Prostate gland (tissue), 2 donors: ENCODE data around the gene ADAT1. TPM values are rescaled to one million over a fixed set of nuclear protein-coding genes. Genes with fewer than 3 reads are reported as not detected.

ENCODE experiments used
- DNase-seq: peaks from one replicate; pipeline ENCODE4 v3.0.0-alpha.2; 2019; ENCODE audit warnings: low spot score
- H3K27ac ChIP-seq, 2 donors: fragments of 200-600 bp; sonication (generic); 2 replicates each; pipeline ENCODE4 v1.5.1; 2017 to 2019
- H3K27me3 ChIP-seq: fragments of 200-600 bp; sonication (generic); replicated peaks from 2 replicates; pipeline ENCODE4 v1.5.1; 2019; ENCODE audit not compliant: insufficient read depth
- H3K36me3 ChIP-seq, 2 donors: fragments of 200-600 bp; sonication (generic); 1 replicate in 1 of 2; 2 replicates in 1 of 2; pipeline versions ENCODE4 v1.5.1 to v1.8.1; 2017 to 2019
- H3K4me1 ChIP-seq: fragments of 200-600 bp; sonication (generic); replicated peaks from 2 replicates; pipeline ENCODE4 v1.5.1; 2019
- H3K4me3 ChIP-seq, 2 donors: fragments of 200-600 bp; sonication (generic); 2 replicates each; pipeline ENCODE4 v1.5.1; 2017 to 2019
- H3K9me3 ChIP-seq: fragments of 200-600 bp; sonication (generic); 2 replicates; pipeline ENCODE4 v1.5.1; 2017
- POLR2A ChIP-seq: fragments of 450-650 bp; IDR thresholded peaks from one replicate; pipeline ENCODE4 v1.6.1; 2016; ENCODE audit warnings: antibody characterized with exemption, mild to moderate bottlenecking
- POLR2AphosphoS5 ChIP-seq: sonication (generic); formaldehyde crosslinking; IDR thresholded peaks from one replicate; pipeline ENCODE4 v1.6.1; 2017; ENCODE audit warnings: antibody characterized with exemption
- WGBS: methylation state at CpG from one replicate; pipeline ENCODE4 v1.1.5; 2018; 5-methylcytosine and 5-hydroxymethylcytosine counted together
- intact Hi-C: fragments of 100-400 bp; cut with DNase I; formaldehyde crosslinking; loops from one replicate; pipeline ENCODE4 v1.14.2; 2022
- total RNA-seq, 2 donors: library from RNA; depleted of rRNA; stranded (reverse); fragments of >200 nt; gene quantifications; one replicate each; pipeline ENCODE4 v1.1.0, GENCODE V29; 2016
- TF ChIP-seq, protein P1 (sequence below), 4 experiments: fragments of 200-600 bp in 2 of 4; fragments of 450-650 bp in 2 of 4; sonication (generic) in 2 of 4; IDR thresholded peaks; 1 replicate in 3 of 4; 2 replicates in 1 of 4; pipeline ENCODE4 v1.5.1; 2016 to 2019; ENCODE audit warnings: antibody characterized with exemption in 4 of 4, mild to moderate bottlenecking in 2 of 4, moderate library complexity in 2 of 4

The ADAT1 gene
- total RNA-seq, 2 donors from 2014 or later: 49.1 to 66.0 TPM

DNA sequence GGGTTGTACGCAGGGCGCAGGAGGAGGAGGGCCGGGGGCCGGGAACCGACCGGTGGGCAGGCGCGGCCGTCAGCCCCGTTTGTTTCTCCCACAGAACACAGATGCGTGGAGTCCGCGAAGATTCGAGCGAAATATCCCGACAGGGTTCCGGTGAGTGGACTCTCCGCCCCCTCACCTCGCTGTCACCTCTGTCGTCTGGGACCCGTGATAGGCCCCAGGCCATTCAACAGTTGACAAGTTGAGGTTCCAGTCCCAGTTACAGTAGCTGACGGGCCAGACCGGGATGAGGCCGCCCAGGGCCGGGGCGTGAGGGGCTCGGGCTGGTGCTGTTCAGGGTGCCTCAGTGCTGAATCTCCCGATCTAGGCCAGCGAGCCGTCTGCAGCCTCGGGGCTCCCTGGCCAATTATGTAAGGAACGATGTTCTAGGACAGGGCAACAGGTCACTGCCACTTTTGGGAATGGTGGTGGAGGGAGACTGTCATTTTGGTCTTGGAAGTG lies 56.3 kb downstream of the ADAT1 start:
- WGBS: under 1% methylated on average over 32 of the region's 32 CpGs
- Histone ChIP-seq H3K27ac (peak overlapping the region; percentile 79 to 81), H3K4me1 (peaks cover 11% of the 10 kb centered on the region), H3K27me3 (no peaks in the 10 kb centered on the region), H3K9me3 (no peaks in the 10 kb centered on the region), H3K36me3 (peaks cover 0 to 14% of the 10 kb centered on the region in 2 donors), H3K4me3 (peak overlapping the region; percentile 73 to 78)
- DNase-seq: no peak
- TF ChIP-seq, protein P1, sequence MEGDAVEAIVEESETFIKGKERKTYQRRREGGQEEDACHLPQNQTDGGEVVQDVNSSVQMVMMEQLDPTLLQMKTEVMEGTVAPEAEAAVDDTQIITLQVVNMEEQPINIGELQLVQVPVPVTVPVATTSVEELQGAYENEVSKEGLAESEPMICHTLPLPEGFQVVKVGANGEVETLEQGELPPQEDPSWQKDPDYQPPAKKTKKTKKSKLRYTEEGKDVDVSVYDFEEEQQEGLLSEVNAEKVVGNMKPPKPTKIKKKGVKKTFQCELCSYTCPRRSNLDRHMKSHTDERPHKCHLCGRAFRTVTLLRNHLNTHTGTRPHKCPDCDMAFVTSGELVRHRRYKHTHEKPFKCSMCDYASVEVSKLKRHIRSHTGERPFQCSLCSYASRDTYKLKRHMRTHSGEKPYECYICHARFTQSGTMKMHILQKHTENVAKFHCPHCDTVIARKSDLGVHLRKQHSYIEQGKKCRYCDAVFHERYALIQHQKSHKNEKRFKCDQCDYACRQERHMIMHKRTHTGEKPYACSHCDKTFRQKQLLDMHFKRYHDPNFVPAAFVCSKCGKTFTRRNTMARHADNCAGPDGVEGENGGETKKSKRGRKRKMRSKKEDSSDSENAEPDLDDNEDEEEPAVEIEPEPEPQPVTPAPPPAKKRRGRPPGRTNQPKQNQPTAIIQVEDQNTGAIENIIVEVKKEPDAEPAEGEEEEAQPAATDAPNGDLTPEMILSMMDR (IDR thresholded peaks at IDR 0.05): no peak
- TF ChIP-seq POLR2A (no peak), POLR2AphosphoS5 (no peak)
- intact Hi-C loops: loop anchor here (2.0 to 5.0 kb wide), 3 partner anchors 56 to 135 kb away; partner anchors contain the start of genes ADAT1, CFDP1, KARS1 and TERF2IP

DNA sequence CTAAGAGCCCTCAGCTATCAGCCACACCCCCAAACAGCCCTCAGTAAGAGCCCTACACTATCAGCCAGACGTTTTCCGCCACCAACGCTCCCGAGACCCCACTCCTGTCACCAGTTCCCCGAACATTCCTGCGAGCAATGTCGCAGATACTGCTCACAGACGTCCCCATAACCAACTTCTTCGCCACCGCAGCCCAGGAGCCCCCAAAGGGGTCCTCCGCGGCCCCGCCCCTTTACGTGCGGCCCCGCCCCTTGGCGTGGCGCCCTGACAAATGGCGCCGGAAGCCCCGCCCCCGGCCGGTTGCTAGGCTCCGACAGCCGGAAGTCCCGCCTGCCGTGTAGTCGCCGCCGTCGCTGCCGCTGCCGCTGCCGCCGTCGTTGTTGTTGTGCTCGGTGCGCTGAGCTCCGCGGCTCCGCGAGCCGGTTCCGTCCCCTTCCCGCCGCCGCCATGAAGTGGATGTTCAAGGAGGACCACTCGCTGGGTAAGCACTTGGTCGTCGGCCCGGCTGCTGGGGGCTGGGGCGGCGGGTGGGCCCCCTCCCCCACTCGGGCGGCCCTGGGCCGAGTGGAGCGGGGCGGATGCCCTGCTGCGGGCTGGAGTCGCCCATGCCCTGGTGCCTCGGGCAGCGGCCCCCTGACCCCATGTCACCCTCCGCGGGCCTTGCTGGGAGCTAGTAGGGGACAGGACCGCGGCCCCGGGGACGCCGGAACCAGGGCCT lies 56.9 kb downstream of the ADAT1 start, which contains the start of gene GABARAPL2:
Gene GABARAPL2, plus strand, starts transcription at position 340 of the 718 bp plus-strand sequence. Its CDS starts 108 bp downstream, at position 448.
- Histone ChIP-seq H3K36me3 (peaks cover 0 to 14% of the 10 kb centered on the region in 2 donors), H3K27me3 (no peaks in the 10 kb centered on the region), H3K27ac (peak within 1 kb of the TSS; percentile 79 to 81), H3K4me3 (peak within 1 kb of the TSS; percentile 73 to 78), H3K9me3 (no peaks in the 10 kb centered on the region), H3K4me1 (peaks cover 11% of the 10 kb centered on the region)
- peak; percentile 76 for DNase-seq
- WGBS: under 1% methylated on average over 58 of the region's 69 CpGs
- TF ChIP-seq POLR2A (peak; percentile 95), POLR2AphosphoS5 (peak; percentile 88)
- TF ChIP-seq, protein P1 (IDR thresholded peaks at IDR 0.05): peak in 1 of 4 experiments; percentile 23
- intact Hi-C loops: loop anchor here (2.0 to 5.0 kb wide), 3 partner anchors 57 to 134 kb away; partner anchors contain the start of genes ADAT1, CFDP1, KARS1 and TERF2IP

DNA sequence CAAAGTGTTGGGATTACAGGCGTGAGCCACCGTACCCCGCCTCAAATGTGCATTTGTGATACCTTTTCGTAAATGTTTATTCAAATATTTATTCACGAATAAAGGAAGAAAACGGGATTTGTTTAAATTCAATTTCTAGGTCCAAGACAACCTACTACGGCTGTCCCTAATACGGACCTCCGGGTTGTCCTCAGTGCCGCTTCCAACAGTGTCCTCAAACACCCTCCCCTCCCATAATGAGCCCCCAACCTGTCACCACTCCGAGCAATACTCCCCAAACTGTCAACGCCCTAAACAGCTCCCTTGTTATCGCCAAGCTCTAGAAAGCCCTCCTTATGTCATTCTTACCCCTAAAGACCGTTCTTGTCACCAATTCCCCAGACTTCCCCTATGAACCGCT lies 57.4 kb downstream of the ADAT1 start:
- 9% methylated on average over 15 of the region's 15 CpGs for WGBS
- Histone ChIP-seq H3K9me3 (no peaks in the 10 kb centered on the region), H3K27ac (peak overlapping the region; percentile 79 to 81), H3K27me3 (no peaks in the 10 kb centered on the region), H3K4me1 (peaks cover 11% of the 10 kb centered on the region), H3K36me3 (peaks cover 0 to 14% of the 10 kb centered on the region in 2 donors), H3K4me3 (peak overlapping the region; percentile 73 to 78)
- TF ChIP-seq, protein P1 (IDR thresholded peaks at IDR 0.05): no peak
- TF ChIP-seq POLR2A (no peak), POLR2AphosphoS5 (no peak)
- intact Hi-C loops: loop anchor here (2.0 to 5.0 kb wide), 3 partner anchors 57 to 133 kb away; partner anchors contain the start of genes ADAT1, CFDP1, KARS1 and TERF2IP
- no peak for DNase-seq

DNA sequence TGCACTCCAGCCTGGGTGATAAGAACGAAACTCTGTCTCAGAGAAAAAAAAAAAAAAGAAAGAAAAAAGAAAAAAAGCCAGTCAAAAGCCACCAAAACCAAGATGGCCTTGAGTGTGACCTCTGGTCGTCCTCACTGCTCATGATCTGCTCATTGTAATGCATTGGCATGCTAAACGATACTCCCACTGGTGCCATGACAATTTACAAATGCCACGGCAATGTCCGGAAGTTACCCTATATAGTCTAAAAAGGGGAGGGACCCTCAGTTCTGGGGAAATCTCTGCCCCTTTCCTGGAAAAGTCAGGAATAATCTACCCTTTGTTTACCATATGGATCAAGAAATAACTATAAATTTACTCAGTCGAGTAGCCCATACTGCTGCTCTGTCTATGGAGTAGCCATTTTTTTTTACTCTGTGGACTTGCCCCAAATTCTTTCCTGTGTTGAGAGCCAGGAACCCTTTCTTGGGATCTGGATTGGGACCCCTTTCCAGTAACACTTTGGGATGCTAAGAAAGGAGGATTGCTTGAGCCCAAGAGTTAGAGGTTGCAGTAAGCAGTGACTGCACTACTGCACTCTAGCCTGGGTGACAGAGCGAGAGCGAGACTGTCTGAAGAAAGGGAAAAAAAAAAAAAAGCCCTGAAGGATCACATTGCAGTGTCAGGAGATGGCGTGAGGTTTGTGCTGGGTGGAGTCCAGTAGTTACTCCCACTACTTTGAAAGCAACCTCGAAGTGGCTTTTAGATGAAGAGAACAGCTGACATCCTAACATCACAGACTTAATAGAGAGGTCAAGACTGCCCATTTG lies 63.3 kb downstream of the ADAT1 start:
- whole genome bisulfite sequencing: 54% methylated on average over 10 of the region's 10 CpGs
- DNase-seq: no peak
- H3K9me3 ChIP-seq: no peaks in the 10 kb centered on the region
- no peak overlapping the region for H3K4me3 ChIP-seq
- no peaks in the 10 kb centered on the region for H3K4me1 ChIP-seq
- no peak for TF ChIP-seq POLR2A
- TF ChIP-seq, protein P1 (IDR thresholded peaks at IDR 0.05): no peak
- TF ChIP-seq POLR2AphosphoS5: no peak
- no peak overlapping the region for H3K27ac ChIP-seq
- no peaks in the 10 kb centered on the region for H3K27me3 ChIP-seq
- intact Hi-C loops: no loop called here
- no peaks in the 10 kb centered on the region for H3K36me3 ChIP-seq
